NCI-H2196 (cell line): Measurements from ENCODE around the gene PDCD1.
"Not testable (repeated sequence)": the region's sequence is repeated elsewhere in the genome, so short reads cannot be mapped to it uniquely, and the experiment has no call there.

Source experiments
- DNase-seq: peaks from one replicate; lab custom pipeline; 2025; ENCODE audit not compliant: unreplicated experiment; lab: John Stamatoyannopoulos, UW

PDCD1 gene

GRCh38 chr2:241801611-241802420 is 56.9 kb downstream of the PDCD1 start:
- DNase-seq: no peak

GRCh38 chr2:241800198-241800903 is 58.3 kb downstream of the PDCD1 start:
- not testable (repeated sequence) for DNase-seq
